Measurements from ENCODE around the gene RBMS3. TPM values are rescaled to one million over a fixed set of nuclear protein-coding genes. Genes with fewer than 3 reads are reported as not detected.

The RBMS3 gene
- total RNA-seq, 1 donor: 81.1 TPM

DNA sequence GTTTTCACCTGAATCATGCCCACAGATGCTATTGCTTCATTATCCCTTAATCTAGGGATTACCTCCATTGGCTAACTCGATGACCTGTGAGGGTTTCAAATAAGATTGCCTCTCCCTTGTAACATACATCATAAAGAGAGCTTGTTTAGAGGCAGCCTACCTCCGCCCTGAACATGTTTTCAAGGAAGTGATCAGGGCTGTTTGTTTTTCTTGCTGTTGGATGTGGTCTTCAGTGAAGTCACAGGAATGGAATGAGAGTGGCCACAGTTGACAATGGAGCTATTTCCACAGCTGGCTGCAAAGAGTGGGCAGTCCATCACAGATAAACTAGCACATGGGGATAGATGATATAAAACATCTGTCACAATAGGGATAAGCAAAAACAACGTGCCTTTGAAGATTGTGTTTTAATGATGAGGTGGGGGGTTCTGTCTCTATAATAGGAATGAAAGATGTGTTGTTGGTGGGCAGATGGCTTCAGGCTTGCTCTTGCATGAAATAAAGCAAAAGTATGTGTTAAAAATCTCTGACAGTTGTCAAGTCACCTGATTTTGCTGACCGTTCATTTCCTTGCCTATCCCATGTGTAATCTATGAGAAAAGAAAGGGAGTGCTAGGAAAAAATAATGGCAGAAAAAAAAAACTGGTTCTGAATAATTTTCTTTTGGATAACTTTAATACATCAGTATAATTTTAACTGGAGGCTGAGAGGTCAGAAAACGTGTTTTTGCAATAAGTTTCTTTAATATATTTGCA lies 642.3 kb downstream of the RBMS3 start:
- Histone ChIP-seq H3K27me3 (ENCODE audit: insufficient read depth, low read length) (no peaks in the 10 kb centered on the region), H3K9me3 (ENCODE audit: low read depth, low read length) (no peaks in the 10 kb centered on the region), H2AFZ (ENCODE audit: low read length) (no peak overlapping the region), H3K4me2 (ENCODE audit: insufficient read depth, low read length) (peak overlapping the region; percentile 10), H4K20me1 (ENCODE audit: insufficient read depth, low read length) (no peaks in the 10 kb centered on the region), H3K27ac (ENCODE audit: low read depth, low read length) (no peak overlapping the region), H3K79me2 (ENCODE audit: insufficient read depth, low read length) (no peaks in the 10 kb centered on the region), H3K4me1 (ENCODE audit: insufficient read depth, low read length) (peaks cover 10% of the 10 kb centered on the region), H3K4me3 (ENCODE audit: insufficient read depth, low read length) (no peak overlapping the region), H3K36me3 (ENCODE audit: insufficient read depth, low read length) (no peaks in the 10 kb centered on the region)
- DNase-seq (ENCODE audit: insufficient read length, low spot score, missing footprints): peak; percentile 75
- TF ChIP-seq, protein P1, sequence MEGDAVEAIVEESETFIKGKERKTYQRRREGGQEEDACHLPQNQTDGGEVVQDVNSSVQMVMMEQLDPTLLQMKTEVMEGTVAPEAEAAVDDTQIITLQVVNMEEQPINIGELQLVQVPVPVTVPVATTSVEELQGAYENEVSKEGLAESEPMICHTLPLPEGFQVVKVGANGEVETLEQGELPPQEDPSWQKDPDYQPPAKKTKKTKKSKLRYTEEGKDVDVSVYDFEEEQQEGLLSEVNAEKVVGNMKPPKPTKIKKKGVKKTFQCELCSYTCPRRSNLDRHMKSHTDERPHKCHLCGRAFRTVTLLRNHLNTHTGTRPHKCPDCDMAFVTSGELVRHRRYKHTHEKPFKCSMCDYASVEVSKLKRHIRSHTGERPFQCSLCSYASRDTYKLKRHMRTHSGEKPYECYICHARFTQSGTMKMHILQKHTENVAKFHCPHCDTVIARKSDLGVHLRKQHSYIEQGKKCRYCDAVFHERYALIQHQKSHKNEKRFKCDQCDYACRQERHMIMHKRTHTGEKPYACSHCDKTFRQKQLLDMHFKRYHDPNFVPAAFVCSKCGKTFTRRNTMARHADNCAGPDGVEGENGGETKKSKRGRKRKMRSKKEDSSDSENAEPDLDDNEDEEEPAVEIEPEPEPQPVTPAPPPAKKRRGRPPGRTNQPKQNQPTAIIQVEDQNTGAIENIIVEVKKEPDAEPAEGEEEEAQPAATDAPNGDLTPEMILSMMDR (IDR thresholded peaks at IDR 0.05; ENCODE audit: extremely low read depth, low read depth, low read length): no peak

GRCh38 chr3:29924783-29925561 lies 644.1 kb downstream of the RBMS3 start:
- H3K27ac ChIP-seq (ENCODE audit: low read depth, low read length): no peak overlapping the region
- H3K27me3 ChIP-seq (ENCODE audit: insufficient read depth, low read length): no peaks in the 10 kb centered on the region
- DNase-seq (ENCODE audit: insufficient read length, low spot score, missing footprints): peak; percentile 4
- H3K9me3 ChIP-seq (ENCODE audit: low read depth, low read length): no peaks in the 10 kb centered on the region
- no peaks in the 10 kb centered on the region for H3K79me2 ChIP-seq (ENCODE audit: insufficient read depth, low read length)
- H3K4me1 ChIP-seq (ENCODE audit: insufficient read depth, low read length): peaks cover 10% of the 10 kb centered on the region
- no peak overlapping the region for H3K4me3 ChIP-seq (ENCODE audit: insufficient read depth, low read length)
- no peak overlapping the region for H2AFZ ChIP-seq (ENCODE audit: low read length)
- no peaks in the 10 kb centered on the region for H4K20me1 ChIP-seq (ENCODE audit: insufficient read depth, low read length)
- H3K36me3 ChIP-seq (ENCODE audit: insufficient read depth, low read length): no peaks in the 10 kb centered on the region
- no peak overlapping the region for H3K4me2 ChIP-seq (ENCODE audit: insufficient read depth, low read length)
- TF ChIP-seq, protein P1 (IDR thresholded peaks at IDR 0.05; ENCODE audit: extremely low read depth, low read depth, low read length): no peak

- H3K4me1 ChIP-seq (ENCODE audit: insufficient read depth, low read length): peaks cover 10% of the 10 kb centered on the region
- H2AFZ ChIP-seq (ENCODE audit: low read length): no peak overlapping the region
- H4K20me1 ChIP-seq (ENCODE audit: insufficient read depth, low read length): no peaks in the 10 kb centered on the region
- no peaks in the 10 kb centered on the region for H3K27me3 ChIP-seq (ENCODE audit: insufficient read depth, low read length)
- H3K4me2 ChIP-seq (ENCODE audit: insufficient read depth, low read length): no peak overlapping the region
- H3K27ac ChIP-seq (ENCODE audit: low read depth, low read length): no peak overlapping the region
- H3K79me2 ChIP-seq (ENCODE audit: insufficient read depth, low read length): no peaks in the 10 kb centered on the region
- no peaks in the 10 kb centered on the region for H3K9me3 ChIP-seq (ENCODE audit: low read depth, low read length)
- no peaks in the 10 kb centered on the region for H3K36me3 ChIP-seq (ENCODE audit: insufficient read depth, low read length)
- no peak overlapping the region for H3K4me3 ChIP-seq (ENCODE audit: insufficient read depth, low read length)
- peak; percentile 19 for DNase-seq (ENCODE audit: insufficient read length, low spot score, missing footprints)
- TF ChIP-seq, protein P1 (IDR thresholded peaks at IDR 0.05; ENCODE audit: extremely low read depth, low read depth, low read length): no peak
These were observed 645.5 kb downstream of the RBMS3 start for GRCh38 chr3:29926378-29926777.

- Histone ChIP-seq H3K79me2 (ENCODE audit: insufficient read depth, low read length) (no peaks in the 10 kb centered on the region), H3K36me3 (ENCODE audit: insufficient read depth, low read length) (no peaks in the 10 kb centered on the region), H3K27ac (ENCODE audit: low read depth, low read length) (no peak overlapping the region), H3K4me3 (ENCODE audit: insufficient read depth, low read length) (no peak overlapping the region), H3K4me2 (ENCODE audit: insufficient read depth, low read length) (no peak overlapping the region), H2AFZ (ENCODE audit: low read length) (no peak overlapping the region), H3K27me3 (ENCODE audit: insufficient read depth, low read length) (no peaks in the 10 kb centered on the region), H4K20me1 (ENCODE audit: insufficient read depth, low read length) (no peaks in the 10 kb centered on the region), H3K4me1 (ENCODE audit: insufficient read depth, low read length) (no peaks in the 10 kb centered on the region), H3K9me3 (ENCODE audit: low read depth, low read length) (no peaks in the 10 kb centered on the region)
- TF ChIP-seq, protein P1 (IDR thresholded peaks at IDR 0.05; ENCODE audit: extremely low read depth, low read depth, low read length): no peak
- DNase-seq (ENCODE audit: insufficient read length, low spot score, missing footprints): no peak
These were observed 651.9 kb downstream of the RBMS3 start for GRCh38 chr3:29932696-29933325.

Measured in osteoblast (primary cell).